Large intestine (tissue), 3 donors: ENCODE data around the gene MGME1. TPM values are rescaled to one million over a fixed set of nuclear protein-coding genes. Genes with fewer than 3 reads are reported as not detected.
"Not testable (repeated sequence)": the region's sequence is repeated elsewhere in the genome, so short reads cannot be mapped to it uniquely, and the experiment has no call there.

Source experiments
- DNase-seq, 2 donors: peaks; one replicate each; pipeline versions ENCODE4 v3.0.0 to v3.0.0-alpha.2; 2013
- H3K27ac ChIP-seq: one replicate; pipeline ENCODE4 v1.5.1; 2013; ENCODE audit warnings: low read length
- H3K27me3 ChIP-seq: 2 replicates; pipeline ENCODE4 v1.6.1; 2013; ENCODE audit warnings: low read length; ENCODE audit not compliant: control insufficient read depth, insufficient read depth
- H3K36me3 ChIP-seq: 2 replicates; pipeline ENCODE4 v1.6.1; 2013; ENCODE audit warnings: low read length; ENCODE audit not compliant: control insufficient read depth, insufficient read depth
- H3K4me1 ChIP-seq: one replicate; pipeline ENCODE4 v1.6.1; 2013; ENCODE audit warnings: low read length; ENCODE audit not compliant: control insufficient read depth, insufficient read depth
- H3K4me3 ChIP-seq: one replicate; pipeline ENCODE4 v1.5.1; 2013; ENCODE audit warnings: low read length
- H3K9me3 ChIP-seq: one replicate; pipeline ENCODE4 v1.6.1; 2013; ENCODE audit warnings: mild to moderate bottlenecking, low read depth, low read length, moderate library complexity; ENCODE audit not compliant: control insufficient read depth
- WGBS: methylation state at CpG from one replicate; pipeline ENCODE4 v1.1.5; 2013; ENCODE audit warnings: low lambda C conversion rate; ENCODE audit not compliant: insufficient coverage; 5-methylcytosine and 5-hydroxymethylcytosine counted together
- polyA plus RNA-seq: library from polyadenylated mRNA; unstranded; fragments of 120-200 nt; gene quantifications from one replicate; pipeline ENCODE4 v1.2.1, GENCODE V29; 2013

The MGME1 gene
- polyA plus RNA-seq, 1 donor = 33.3 TPM

DNA sequence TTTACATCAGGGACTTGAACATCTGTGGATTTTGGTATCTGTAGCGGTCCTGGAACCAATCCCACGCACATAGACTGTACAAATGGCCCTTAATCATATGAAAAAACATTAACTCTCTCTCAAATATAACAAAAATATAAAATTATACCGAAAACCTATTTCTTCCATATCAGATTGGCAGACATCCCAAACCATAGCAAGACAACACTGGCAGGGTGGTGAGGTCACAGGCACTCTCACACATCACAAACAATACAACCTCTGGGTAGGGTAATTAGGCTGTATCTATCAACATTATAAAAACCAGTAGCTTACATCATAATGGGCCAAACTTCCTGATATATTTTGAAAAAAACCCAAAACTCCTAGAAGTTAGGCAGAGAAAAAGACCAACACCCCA lies 48.0 kb downstream of the MGME1 start:
- no peak overlapping the region for H3K4me3 ChIP-seq
- peaks cover 12% of the 10 kb centered on the region for H3K36me3 ChIP-seq
- DNase-seq = no peak
- no peaks in the 10 kb centered on the region for H3K4me1 ChIP-seq
- WGBS = no CpG with 5 or more reads among the region's 3 CpGs
- H3K9me3 ChIP-seq = no peaks in the 10 kb centered on the region
- H3K27me3 ChIP-seq = no peaks in the 10 kb centered on the region
- H3K27ac ChIP-seq = no peak overlapping the region

DNA sequence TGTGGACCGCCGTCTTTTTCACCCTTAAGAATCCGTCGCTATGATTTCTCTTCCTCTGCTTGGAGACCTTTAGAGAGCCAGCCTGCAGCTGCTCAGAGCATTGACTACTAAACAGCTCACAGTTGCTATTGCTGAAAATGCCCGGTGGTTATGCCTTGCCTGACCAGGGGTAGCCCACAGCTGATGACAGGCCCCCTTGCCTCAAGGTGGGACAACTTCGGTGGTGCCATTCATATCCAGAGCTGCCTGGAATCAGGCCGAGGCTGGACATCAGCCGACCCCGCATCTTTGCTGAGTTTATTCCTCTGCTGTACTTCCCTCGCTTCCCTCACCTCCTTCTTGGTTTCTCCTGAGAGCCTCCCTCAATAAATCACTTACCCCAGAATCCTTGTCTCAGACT lies 49.3 kb downstream of the MGME1 start:
- no peaks in the 10 kb centered on the region for H3K27me3 ChIP-seq
- WGBS = 100% methylated on average over 3 of the region's 10 CpGs
- peaks cover 8% of the 10 kb centered on the region for H3K9me3 ChIP-seq
- H3K4me3 ChIP-seq = no peak overlapping the region
- no peaks in the 10 kb centered on the region for H3K4me1 ChIP-seq
- DNase-seq = no peak
- H3K36me3 ChIP-seq = peaks cover 19% of the 10 kb centered on the region
- H3K27ac ChIP-seq = no peak overlapping the region

DNA sequence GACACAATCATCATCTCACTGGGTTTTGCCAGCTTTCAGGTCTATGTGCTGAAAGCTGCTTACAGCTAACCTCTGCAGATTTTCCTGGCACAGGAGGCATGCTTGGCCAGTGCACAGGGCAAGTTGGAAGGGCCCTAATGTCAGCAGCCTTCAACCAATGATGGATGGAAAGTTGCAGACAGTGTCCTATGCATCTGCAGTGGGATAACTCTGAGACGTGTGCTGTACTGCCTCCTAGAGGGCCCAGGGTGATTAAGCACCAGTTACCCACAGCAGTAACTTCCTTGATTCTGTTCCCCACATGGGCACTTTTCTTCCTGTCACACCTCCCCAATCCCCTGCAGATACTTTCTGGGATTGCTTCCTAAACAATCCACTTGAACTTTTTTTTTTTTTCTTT lies 50.2 kb downstream of the MGME1 start:
- no peak overlapping the region for H3K4me3 ChIP-seq
- H3K27ac ChIP-seq = no peak overlapping the region
- H3K36me3 ChIP-seq = peaks cover 24% of the 10 kb centered on the region
- peaks cover 8% of the 10 kb centered on the region for H3K9me3 ChIP-seq
- H3K4me1 ChIP-seq = no peaks in the 10 kb centered on the region
- WGBS = no CpG with 5 or more reads among the region's 1 CpG
- no peak for DNase-seq
- H3K27me3 ChIP-seq = no peaks in the 10 kb centered on the region

DNA sequence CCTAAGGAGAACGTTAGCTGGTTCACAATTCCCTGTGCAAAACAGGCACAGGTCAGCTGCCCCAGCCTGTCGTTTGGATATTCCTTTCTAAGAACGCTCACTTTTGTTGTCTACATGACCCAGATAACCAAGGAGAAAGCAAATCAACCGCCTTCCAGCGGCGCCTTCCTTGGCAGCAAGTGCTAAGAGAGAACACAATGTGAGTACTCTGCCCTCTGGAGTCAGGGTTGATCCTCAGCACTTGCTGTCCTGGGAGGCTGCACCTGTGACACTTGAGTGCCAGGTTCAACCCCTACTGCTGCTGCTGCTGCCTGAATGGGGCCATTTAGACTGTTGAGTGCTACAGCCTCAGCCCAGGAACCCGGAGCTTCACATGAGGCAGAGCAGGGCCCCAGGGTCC lies 52.1 kb downstream of the MGME1 start:
- WGBS = 83% methylated on average over 1 of the region's 7 CpGs
- Histone ChIP-seq H3K27ac (no peak overlapping the region), H3K4me1 (no peaks in the 10 kb centered on the region), H3K36me3 (peaks cover 26% of the 10 kb centered on the region), H3K27me3 (no peaks in the 10 kb centered on the region), H3K9me3 (peaks cover 8% of the 10 kb centered on the region), H3K4me3 (no peak overlapping the region)
- no peak for DNase-seq

DNA sequence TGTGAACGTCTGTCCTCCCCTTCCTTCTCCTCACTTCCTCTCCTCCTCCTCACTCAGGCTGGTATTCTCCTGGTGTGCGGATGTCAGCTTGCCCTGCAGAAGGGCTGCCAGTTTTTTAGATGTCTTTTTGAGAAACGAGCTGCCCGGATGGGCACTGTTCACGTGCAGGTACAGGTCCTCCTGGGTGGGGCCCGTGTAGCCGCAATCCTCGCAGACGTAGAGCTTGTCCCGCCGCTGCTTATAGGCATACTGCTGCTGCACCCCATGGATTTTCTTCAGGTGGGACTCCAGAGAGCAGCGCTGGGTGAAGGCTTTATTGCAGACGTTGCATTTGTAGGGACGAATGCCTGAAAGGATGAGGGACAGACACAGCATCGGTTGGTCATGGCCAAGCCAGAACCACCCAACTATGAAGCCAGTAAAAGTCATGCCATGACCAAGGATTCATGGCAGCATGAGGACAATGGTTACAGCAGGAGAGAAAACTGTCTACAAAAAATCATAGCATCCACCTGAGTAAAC lies 55.8 kb downstream of the MGME1 start:
- Histone ChIP-seq H3K27ac (no peak overlapping the region), H3K36me3 (peaks cover 26% of the 10 kb centered on the region), H3K27me3 (no peaks in the 10 kb centered on the region), H3K4me1 (no peaks in the 10 kb centered on the region), H3K4me3 (no peak overlapping the region), H3K9me3 (peaks cover 8% of the 10 kb centered on the region)
- DNase-seq = no peak
- whole genome bisulfite sequencing = no CpG with 5 or more reads among the region's 15 CpGs

DNA sequence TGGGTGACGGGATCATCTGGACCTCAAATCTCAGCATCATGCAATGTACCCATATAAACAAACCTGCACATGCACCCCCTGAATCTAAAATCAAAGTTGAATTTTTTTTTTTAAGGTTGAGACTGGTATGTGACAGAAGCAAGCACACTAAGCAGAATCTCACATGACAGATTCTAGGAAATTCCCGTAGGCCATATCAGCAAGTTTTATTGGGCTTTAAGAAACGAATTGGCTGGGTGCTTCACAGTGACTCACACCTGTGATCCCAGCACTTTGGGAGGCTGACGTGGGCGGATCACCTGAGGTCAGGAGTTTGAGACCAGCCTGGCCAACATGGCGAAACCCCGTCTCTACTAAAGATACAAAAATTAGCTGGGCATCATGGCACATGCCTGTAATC lies 58.2 kb downstream of the MGME1 start:
- peak in 1 of 2 donors; percentile 60 for DNase-seq
- no CpG with 5 or more reads among the region's 7 CpGs for WGBS
- not testable (repeated sequence) for H3K9me3 ChIP-seq, H3K27ac ChIP-seq, H3K27me3 ChIP-seq, H3K4me3 ChIP-seq
- Histone ChIP-seq H3K36me3 (peaks cover 14% of the 10 kb centered on the region), H3K4me1 (peaks cover 11% of the 10 kb centered on the region)

DNA sequence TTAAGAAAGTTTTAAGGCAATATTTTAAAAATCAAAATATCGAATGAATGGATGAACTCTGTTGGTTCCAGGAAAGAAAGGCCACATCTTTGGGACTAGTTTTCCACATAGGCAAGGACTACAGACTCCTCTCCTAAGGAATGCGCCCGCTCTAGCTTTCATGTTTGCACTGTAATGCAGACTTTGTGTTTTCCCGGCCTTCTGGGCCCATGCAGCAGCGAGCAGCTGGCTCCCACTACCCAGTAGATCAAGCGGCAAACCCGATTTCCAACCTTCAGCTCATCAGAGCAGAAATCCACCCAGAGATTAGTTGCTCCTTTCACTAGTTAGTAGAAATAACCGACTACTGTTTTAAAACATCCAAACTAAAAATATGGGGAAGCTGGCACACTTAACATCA lies 61.2 kb downstream of the MGME1 start:
- no CpG with 5 or more reads among the region's 8 CpGs for WGBS
- DNase-seq = no peak
- Histone ChIP-seq H3K4me1 (peaks cover 31% of the 10 kb centered on the region), H3K36me3 (peaks cover 2% of the 10 kb centered on the region), H3K27ac (no peak overlapping the region), H3K4me3 (no peak overlapping the region), H3K9me3 (no peaks in the 10 kb centered on the region), H3K27me3 (no peaks in the 10 kb centered on the region)

DNA sequence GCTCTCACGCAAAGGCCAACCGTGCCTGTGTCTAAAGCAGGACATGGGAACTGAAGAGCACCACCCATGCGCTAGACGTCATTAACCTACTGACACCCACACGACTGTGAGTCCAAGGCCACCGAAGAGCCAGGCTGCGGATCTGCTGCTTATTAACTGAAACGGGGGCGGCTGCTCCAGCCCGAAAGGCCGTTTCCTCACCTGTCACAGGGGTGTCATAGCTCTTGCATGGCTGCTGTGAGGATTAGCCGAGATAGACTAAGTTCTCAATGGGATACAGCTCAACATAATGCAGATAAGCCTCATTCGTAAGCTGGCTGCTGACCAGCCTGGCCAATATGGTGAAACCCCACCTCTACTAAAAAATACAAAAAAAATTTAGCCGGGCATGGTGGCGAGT lies 62.2 kb downstream of the MGME1 start:
- H3K36me3 ChIP-seq = no peaks in the 10 kb centered on the region
- 90% methylated on average over 2 of the region's 15 CpGs for WGBS
- H3K9me3 ChIP-seq = no peaks in the 10 kb centered on the region
- H3K4me3 ChIP-seq = no peak overlapping the region
- no peaks in the 10 kb centered on the region for H3K27me3 ChIP-seq
- DNase-seq = no peak
- peaks cover 34% of the 10 kb centered on the region for H3K4me1 ChIP-seq
- H3K27ac ChIP-seq = peak overlapping the region; percentile 91

DNA sequence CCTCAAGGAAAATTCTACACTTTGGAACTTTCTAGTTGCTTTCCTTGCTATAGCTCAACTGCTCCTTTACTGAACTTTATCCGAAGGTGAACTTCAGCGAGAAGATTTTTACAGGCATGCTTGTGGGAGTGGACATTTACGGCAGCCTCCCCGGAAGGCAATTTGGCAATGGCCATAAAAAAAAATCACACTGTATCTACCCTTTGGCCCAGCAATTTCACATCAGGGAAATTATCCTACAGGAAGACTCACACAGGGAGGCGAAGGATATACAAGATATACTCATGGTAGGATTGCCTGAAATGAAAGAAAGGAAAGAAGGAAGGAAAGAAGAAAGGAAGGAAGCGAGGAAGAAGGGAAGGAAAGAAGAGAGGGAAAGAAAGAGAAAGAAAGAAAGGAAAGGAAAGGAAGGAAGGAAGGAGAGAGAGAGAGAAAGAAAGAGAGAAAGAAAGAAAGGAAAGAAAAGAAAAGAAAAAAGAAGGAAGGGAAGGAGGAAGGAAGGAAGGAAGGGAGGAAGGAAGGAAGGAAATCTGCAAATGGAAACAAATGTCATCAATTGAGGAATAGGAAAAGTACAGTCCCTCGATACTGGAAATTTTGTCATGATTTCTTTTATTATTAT lies 63.2 kb downstream of the MGME1 start:
- Histone ChIP-seq H3K4me3 (no peak overlapping the region), H3K36me3 (no peaks in the 10 kb centered on the region), H3K27ac (peak overlapping the region; percentile 91), H3K4me1 (peaks cover 34% of the 10 kb centered on the region), H3K9me3 (no peaks in the 10 kb centered on the region), H3K27me3 (no peaks in the 10 kb centered on the region)
- 47% methylated on average over 2 of the region's 7 CpGs for WGBS
- DNase-seq = peak; percentile 86 to 94

DNA sequence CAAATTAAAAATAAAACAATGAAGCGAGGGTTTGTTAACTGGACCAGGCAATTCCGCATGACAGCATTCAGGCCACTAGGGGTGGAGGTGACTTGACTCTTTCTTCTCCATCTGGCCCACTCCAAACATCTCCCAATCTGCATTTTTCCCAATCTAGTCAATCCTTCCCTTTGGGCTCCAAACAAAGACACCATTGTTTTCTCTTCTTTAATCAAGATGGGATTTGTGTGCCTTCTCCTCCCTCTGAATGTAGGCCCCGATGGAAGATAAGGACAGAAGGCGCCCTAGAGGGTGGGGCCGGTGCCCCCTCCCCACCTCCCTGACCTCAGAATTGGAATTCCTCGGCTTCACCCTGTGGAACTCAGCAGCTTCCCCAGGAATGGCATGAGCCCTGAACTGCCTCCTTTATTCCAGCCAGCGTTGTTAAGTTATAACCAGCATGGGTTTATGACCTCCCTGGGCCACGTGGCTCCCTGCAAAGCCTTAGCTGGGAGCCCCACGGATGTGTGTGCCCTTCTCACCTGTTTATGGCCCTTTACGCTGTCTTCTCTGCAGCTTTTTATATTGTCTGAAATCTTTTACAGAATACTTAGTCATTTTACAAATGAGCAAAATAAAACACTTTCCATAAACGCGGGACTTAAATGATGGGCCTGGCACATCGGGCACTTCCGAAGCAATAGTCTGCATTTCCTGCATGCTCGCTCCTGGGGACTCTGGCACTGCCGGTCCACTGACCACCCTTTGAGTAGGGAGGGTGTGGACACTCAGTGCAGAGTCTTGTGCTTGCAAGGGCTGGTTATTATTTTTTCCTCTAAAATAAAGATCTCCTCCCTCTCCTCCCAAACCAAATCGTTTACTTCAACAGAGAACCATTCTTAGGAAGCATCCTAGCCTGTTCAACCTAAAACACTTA lies 64.4 kb downstream of the MGME1 start:
- Histone ChIP-seq H3K27me3 (no peaks in the 10 kb centered on the region), H3K27ac (peak overlapping the region; percentile 91), H3K4me1 (peaks cover 34% of the 10 kb centered on the region), H3K4me3 (no peak overlapping the region), H3K36me3 (peaks cover 3% of the 10 kb centered on the region), H3K9me3 (no peaks in the 10 kb centered on the region)
- DNase-seq = peak; percentile 80 to 92
- 40% methylated on average over 3 of the region's 17 CpGs for WGBS
